GM21390 (cell line): ENCODE measurements around the gene CAPZB.

ENCODE experiments used
- ATAC-seq: cut with Tn5 transposase; IDR thresholded peaks from one replicate; pipeline ENCODE4 v1.9.1; 2021; ENCODE audit not compliant: unreplicated experiment

Gene CAPZB

DNA sequence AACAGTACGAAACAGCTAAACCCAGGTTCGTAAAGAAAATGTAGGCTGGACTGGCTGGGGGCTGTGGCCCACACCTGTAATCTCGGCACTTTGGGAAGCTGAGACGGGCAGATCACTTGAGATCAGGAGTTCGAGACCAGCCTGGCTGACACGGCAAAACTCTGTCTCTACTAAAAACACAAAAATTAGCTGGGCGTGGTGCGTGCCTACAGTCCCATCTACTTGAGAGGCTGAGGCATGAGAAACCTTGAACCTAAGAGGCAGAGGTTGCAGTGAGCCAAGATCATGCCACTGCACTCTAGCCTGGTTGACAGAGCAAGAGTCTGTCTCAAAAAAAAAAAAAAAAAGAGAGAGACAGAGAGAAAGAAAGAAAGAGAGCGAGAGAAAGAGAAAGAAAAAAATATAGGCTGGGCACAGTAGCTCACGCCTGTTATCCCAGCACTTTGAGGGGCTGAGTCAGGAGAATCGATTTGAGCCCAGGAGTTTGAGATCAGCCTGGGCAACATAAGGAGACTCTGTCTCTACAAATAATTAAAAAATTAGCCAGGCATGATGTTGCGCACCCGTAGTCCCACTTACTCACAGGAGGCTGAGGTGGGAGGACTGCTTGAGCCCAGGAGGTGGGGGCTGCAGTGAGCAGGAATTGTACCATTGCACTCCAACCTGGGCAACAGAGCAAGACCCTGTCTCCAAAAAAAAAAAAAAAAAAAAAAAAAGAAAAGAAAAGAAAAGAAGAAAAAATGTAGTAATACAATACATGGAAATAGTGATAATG is 35.7 kb downstream of the CAPZB start:
- no peak for ATAC-seq

DNA sequence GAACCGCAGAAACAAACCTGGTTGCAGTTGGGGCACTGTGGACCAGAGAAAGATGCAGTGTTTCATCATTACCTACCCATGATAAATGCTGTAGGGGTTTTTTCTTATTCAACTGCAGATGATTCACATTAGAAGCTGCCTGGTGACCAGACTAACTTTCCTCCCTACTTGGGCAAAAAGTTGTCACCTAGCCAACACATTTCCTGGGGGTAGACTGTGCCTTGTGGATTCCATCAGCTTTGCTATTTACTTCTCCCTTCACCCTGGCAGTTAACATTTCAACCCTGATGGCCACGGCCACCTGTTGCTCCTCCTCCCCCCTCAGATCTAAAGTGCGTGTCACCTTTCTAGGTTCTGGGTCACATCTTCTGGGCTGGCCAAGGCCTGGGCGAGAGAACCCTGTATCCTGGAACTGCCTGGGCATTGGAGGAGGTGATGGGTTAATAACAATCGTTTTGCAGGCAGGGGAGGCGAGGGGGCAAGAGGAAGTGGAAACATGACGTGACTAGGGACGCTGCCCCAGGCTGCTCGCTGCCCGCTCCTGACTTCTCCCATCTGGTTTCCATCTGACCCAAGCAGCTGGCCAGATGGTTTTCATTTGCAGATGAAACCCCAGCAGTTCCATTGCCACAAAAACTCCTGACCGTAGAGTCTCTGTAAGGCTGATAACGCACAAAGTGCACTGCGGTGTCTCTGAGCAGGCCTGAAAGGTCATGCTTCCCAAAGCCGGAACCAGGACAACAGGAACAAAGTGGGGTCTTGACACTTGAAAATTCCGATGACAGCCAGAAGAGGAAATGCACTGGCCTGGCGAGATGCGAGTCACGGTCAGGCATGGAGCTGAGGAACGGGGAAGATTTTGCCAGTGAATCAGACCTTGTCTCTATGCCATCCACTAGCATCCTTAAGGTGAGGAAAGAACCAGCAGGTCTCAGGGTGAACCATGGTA is 36.6 kb downstream of the CAPZB start:
- no peak for ATAC-seq

DNA sequence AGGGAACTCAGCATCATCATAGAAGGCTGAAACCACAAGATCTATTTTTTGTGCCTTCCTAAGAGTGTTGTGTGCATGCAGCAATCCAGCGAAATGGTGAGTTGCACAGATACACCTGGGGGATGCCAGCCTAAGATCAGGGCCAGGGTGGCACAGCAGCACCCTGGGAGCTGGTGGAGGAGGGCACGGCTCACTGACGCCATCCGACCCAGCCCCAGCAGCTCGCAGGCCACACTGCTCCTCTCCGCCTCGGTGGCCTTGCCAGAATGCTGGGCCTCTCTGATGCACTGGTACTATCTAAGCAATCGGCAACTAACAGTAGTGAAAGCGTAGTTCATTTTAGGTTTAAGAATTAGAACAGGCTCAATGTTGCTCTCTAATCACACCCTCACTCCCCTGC is 37.8 kb downstream of the CAPZB start:
- no peak for ATAC-seq

DNA sequence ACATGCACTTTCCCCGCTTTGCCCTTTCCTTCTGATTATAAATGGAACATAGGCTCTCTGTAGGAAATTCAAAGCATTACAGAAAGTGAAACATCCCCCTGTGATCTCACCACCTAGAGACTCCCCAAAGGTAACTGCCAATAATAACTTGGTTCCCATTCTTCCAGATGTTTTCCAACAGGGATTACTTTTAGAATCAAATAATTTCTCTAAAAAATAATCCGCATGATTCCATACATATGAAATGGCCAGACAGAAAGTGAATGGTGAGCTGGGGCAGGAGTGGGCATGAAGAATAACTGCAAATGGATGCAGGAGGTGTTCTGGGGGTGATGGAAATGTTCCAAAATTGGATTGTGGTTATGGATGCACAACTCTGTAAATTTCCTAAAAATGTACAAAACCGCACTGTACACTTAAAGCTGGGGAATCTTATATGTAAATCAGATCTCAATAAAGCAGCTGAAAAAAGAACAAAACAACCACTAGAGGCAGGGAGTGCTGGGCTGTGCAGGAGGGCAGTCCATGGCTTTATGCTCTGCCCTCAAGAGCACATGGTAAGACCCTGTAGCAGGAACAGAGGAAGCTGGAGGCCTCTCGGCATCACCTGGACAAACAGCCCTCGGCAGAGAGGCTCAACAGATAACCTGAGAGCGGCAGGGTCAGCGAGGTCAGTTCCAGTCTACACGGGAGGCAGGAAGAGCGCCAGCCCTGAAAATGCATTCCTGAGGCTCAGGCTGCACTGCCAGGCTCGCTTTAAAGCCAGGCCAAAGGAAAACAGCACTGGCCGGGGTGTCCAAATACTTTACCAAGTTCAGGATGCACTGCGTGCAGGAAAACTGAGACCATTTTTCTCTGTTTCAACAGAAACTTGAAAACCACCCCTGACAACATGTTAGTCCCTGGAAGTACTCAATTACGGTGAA is 39.7 kb downstream of the CAPZB start:
- no peak for ATAC-seq

DNA sequence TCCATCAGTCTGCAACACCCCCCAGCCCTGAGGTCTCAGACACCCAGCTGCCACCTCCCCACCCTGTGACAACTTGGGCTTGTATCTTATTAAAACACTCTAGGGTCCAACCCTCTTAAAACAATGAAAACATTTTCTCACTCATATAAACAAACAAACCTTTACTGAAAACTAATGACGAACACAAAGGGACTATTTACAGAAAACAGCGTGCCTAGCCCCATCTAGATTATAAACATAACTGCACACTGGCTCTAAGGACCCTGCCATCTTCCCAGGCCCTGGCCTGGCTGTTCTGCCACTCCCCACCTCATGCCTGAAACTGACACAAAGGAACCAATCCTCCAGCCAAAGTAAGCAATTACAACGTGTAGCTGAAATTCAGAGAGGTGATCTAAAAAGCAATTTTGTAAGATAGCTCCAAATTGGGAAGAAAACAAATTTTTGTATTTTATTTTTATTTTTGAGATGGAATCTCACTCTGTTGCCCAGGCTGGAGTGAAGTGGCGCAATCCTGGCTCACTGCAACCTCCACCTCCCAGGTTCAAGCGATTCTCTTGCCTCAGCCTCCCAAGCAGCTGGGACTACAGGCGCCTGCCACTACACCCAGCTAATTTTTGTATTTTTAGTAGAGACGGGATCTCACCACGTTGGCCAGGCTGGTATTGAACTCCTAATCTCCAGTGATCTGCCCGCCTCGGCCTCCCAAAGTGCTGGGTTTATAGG is 40.9 kb downstream of the CAPZB start:
- ATAC-seq = no peak

DNA sequence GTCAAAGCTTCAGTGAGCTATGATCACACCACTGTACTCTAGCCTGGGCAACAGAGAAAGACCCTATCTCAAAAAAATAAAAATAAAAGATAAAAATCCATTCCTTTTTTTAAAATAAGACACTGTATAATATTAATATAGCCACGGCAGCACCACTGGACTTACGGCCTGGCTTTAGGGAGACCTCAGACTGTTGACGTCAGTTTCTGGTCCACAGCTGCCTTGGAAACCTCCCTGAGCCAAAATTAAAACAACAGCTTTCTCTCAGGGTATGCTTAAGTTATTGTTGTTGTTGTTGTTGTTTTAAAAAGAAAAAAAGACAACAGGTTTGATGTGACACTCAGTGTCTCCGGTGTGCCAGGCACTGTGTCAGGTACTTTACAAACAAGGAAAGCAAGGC is 42.0 kb downstream of the CAPZB start:
- ATAC-seq = no peak

DNA sequence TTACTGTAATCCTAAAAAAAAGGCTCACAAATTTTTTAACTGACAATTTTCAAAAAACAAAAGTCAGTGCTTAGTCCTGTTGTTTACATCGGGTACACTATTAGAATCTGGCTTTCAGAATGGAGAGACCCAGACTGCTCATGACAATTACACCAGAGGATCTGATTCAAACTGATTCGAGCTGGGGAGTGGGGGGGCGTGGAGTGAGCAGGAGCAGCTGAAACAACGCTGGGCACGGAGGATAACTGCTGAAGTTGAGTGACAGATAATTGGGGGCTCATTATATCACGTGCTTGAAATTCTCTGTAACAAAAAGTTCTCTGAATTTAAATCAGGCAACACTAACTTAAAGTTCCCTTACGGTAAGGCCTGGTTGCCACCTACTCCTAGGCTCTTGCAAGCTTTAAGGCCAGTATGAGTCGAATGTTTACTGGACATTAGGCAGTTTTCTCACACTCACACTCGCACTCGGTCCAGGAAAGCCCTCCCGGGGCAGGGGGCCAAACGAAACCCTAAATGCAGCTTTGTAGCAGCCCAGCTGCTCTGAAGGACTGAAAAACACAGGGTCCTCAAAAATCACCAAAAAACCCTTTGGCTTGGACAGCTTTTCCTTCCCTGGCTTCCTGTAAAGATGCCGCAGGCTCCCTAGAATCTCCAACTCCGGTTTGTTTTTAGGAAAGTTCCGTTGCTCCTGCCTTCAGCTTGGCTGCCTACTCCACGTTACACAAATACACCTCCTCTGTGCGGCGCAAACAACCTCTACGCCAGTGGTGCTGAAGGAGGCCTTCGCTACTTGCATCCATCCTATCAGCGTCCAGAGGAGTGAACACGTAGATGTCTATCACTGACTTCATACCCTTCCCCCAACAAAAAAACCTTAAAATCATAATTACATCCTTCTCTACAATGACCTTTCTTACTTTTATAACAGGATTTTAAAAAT is 42.9 kb downstream of the CAPZB start:
- ATAC-seq = no peak

DNA sequence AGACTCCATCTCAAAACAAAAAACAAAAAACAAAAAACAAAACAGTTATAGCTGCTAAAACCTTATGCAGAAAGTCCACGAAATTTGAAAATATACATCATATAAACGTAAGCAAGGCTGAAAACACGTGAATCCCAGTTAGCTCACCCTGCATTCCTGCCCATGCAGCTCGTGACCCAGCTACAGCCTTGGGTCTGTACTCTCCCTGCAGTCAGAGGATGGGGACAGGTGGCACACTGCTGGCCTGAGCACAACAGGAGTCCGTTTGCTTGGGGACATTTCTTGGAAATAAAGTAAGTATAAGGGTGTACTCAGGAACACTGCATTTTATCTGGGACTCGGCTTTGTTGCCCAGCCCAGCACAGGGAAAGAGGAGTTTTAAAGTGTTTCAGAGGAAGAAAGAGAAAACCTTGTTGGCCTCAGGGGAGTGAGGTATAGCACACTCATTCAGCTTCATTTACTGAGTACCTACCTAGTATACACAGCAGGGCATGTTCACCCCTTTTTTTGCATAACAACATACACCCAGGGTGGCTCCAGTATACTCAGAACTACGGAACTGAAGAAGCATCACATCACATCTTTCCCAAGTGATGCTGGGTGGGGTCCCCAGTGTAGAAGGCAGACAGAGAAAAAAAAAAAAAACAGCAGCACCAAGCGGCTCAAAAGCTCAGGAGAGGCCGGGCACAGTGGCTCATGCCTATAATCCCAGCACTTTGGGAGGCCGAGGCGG is 44.1 kb downstream of the CAPZB start:
- ATAC-seq = no peak

DNA sequence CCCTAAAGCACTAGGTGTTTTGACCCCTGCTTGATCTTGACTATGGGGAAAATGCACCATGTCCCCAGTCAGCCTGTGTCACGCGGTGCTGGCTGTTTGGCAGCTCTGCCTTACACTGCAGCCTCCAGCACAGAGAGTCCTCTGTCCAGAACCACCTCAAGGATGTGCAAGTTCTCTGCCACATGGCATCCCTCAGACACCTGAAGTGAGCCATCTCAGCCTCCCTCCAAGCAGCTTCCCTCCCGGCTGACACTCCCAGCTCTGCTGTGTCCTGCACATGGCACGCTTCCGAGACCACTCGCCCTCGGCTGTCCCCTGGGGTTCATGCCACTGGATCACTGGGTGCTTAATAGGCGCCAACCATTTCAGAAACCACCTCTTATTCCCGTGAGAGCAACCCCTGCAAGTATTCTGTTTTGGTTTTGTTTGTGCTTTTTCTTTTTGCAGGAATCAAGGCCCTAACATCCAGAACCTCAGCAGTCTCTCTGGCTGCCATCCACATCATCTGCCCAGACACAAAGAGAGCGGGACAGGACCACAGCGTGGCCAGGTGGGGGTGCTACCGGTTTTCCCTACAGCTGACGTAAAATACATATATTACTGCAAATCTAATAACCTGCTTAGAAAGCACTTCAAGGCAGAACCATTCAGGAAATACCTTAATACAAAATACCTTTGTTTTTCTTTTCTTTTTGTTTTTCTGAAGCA is 45.7 kb downstream of the CAPZB start:
- no peak for ATAC-seq

DNA sequence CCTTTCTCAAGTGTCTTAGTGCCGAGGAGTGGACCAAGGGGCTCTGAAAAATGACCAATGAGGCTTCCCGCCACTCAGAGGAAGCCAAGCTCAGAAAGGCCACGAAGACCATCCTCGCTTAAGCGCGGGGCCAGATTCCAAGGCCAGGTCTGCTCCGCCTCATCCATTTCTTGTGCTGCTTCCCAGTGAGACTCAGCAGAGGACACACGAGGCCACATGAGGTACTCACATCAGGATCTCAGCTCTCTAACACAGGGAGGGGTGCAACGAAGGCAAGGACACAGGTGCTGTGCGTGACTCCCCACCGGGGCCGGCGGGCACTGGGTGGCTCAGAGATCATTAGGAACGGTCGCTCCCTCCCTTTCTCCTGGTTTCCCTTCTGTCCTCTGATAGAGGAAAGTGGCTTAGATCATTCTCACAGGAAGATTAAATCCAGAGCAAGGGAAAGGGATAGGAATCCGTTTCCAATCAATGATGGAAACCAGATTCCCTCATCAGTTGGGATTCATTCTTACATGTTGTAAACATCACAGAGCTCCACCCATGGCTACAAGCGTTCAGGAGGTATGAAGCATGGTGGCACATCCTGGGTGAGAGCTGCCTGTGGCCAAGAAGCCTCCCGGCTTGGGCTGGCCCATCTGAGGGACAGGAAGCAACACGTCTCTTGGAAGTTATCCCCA is 46.7 kb downstream of the CAPZB start:
- no peak for ATAC-seq

DNA sequence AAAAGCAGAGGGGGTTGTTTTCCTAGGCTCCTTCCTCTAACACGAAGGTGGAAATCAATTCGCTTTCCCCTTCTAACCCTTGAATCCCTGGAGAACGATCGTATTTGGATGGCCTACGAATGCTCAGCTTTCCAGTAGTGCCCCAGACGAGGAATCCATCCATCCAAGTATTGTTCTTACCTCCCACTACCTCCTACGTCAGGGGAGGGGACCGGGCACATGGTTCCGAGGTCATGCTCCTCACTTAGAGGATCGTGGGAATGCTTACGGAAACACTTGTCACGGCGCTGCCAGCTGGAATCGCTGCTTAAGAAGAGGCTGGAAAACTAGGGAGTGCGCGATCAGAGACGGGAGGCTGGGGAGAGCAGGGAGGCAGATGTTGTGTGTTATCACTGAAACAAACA is 47.4 kb downstream of the CAPZB start:
- no peak for ATAC-seq

DNA sequence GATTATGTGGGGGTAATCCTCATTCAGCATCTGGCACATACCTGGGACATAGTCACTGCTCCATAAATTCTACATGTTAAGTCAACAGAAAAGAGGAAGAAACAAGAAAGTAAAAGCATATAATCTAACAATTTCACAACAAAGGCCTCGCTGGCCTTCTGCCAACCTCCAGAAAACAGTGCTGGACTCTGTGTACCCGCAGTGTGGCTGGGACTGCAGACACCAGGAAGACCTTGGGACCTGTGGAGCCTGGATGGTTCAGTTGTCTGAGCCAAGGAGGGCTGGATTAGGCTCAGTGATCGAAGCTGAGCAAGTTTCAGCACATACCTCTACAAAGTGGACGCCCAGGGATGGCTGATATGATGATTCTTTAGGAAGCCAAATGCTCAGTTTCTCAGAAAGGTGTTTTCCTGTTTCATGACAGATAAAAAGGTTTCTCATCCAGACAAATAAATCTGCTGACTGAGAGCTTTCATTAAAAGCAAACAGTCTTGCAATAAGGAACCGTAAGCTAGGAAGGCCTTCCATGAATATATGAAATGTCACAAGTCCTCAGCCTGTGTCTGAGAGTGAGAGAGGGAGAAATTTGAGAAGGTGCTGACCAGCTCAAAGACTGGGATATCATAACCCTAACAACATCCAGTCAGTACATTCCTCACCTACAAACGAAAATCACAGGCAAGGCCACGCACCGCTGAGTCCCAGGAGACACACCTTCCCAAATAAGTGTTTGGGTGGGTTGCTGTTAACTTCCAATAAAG is 48.4 kb downstream of the CAPZB start:
- ATAC-seq = no peak

DNA sequence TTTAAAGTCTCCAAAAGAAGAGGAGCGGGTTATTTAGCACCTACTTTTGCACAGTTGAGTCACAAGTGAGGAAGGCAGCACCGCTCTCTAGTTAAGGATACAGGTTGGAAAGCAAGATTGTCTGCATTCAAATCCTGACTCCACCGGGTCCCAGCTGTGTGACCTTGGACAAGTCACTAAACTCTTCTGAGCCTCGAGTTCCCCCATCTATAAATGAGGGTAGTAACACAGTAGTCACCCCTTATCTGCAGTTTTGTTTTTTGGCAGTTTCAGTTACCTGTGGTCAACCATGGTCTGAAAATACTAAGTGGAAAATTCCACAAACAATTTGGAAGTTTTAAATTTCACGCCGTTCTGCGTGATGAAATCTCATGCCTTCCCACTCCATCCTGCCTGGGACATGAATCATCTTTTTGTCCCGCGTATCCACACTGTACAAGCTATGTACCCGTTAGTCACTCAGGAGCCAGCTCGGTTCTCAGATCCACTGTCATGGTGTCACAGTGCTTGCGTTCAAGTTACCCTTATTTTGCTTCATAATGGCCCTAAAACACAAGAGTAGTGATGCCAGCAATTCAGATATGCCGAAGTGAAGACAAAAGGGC is 49.4 kb downstream of the CAPZB start:
- ATAC-seq = no peak

DNA sequence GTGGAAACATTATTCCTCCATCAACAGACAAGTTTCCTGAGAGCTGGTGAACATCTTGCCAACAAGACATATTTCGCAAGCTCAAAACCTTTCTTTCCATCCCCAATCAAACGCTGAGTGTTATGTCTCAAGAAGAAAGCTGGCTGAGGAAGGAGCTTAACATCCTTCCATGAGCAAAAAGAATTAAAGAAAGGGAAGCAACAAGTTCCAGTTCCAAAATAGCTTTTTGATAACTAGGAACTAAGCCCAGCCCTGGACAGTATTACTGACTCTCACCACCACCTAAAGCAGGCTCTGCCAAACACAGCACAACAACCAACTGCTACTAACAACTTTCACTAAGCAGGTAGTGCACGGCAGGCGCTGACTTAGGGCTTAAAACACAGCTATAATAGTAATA is 50.2 kb downstream of the CAPZB start:
- ATAC-seq = no peak

DNA sequence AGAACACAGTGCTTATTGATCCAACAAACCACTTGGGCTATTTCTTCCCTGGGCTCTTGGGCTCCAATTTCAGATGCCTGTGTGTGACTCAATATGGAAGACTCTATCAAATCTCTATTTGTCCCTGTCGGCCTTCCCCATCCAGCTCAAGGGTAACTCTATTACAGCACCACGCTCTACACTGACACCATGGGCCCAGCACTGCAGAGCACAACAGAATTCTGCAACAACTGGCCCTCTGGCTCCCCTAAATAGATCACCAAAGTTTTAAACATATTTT is 51.7 kb downstream of the CAPZB start:
- ATAC-seq = no peak

DNA sequence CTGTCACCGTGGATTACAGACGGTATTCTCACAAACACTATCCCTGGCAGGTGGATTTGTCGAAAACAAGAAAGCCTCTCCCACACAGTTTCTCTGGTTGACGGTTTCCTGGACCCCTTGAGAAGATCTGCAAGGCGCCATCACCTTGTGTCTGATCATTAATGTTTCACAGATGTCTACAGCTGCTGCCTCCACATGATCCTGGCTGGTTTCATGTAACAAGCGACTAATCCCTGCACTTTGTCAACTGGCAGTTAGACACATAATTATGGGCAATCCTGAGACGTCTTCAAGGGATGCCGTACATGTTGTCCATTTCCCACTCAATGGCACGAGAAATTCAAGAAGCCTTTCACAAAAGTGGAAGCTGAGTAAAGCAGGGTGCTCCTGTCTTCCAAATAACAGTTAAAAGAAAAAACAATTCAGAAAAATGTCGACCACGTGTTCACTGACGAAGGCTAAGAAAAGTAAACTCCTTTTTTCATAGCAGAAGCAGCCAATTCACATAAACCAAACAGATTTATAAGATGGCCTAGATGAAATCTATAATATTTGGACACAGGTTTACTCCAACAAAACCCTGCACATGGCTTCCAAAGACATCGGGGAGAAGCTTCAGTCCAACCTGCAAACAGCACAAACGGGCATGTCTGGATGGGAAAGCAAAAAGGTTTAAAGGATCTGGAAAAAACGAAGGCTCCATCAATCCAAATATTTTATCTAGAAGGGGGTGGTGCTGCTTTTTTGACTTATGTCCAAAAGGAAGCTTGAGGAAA is 52.2 kb downstream of the CAPZB start:
- no peak for ATAC-seq
